Upper lobe of left lung (tissue), 4 donors: ENCODE measurements around the gene SLC18A2.

Source experiments
- EP300 ChIP-seq, 4 donors: sonication (generic); formaldehyde crosslinking; IDR thresholded peaks; one replicate each; pipeline ENCODE4 v1.5.1; 2017; ENCODE audit warnings: antibody characterized with exemption in 4 of 4, control low read depth in 2 of 4
- POLR2A ChIP-seq, 4 donors: fragments of 450-650 bp; IDR thresholded peaks; one replicate each; pipeline ENCODE4 v1.5.1; 2016 to 2017; ENCODE audit warnings: antibody characterized with exemption in 4 of 4, mild to moderate bottlenecking in 2 of 4
- POLR2AphosphoS5 ChIP-seq, 2 donors: sonication (generic); formaldehyde crosslinking; IDR thresholded peaks; one replicate each; pipeline ENCODE4 v1.5.1; 2017; ENCODE audit warnings: antibody characterized with exemption in 2 of 2
- TF ChIP-seq, protein P1 (sequence below), 6 experiments: fragments of 450-650 bp in 4 of 6; fragments of 200-600 bp in 2 of 6; sonication (generic) in 2 of 6; IDR thresholded peaks; one replicate each; pipeline ENCODE4 v1.5.1; 2016 to 2019; ENCODE audit warnings: antibody characterized with exemption in 6 of 6

DNA sequence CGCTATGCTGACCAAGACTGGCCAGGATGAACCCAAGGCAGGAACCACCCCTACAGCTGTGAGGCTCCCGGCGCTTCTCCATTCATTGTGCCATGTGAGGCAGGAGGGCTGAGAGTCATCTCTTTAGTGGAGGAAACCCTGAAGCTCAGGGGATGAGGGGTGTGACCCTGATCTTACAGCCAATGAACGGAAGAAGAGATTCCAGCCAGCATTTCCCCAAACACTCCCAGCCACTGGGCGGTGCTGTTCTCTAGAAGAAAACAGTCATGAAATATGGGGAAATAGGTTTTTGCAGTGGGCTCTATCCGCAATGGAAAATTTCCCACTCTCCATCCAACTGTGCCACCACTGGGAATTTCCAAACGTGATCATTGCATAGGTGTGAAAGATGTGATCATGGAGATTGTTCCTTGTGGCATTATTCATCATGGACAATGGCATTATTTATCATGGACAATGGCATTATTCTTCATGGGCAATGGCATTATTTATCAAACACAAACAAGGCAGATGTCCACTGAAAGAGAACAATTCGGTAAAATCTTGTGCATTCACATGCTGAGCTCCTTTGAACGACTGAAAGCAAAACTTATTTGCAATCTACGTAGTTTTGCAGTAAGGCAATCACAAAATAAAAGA is 14.0 kb upstream of the SLC18A2 start:
- TF ChIP-seq EP300 (IDR thresholded peaks at IDR 0.05) (no peak), POLR2A (IDR thresholded peaks at IDR 0.05) (no peak), POLR2AphosphoS5 (IDR thresholded peaks at IDR 0.05) (no peak)
- TF ChIP-seq, protein P1, sequence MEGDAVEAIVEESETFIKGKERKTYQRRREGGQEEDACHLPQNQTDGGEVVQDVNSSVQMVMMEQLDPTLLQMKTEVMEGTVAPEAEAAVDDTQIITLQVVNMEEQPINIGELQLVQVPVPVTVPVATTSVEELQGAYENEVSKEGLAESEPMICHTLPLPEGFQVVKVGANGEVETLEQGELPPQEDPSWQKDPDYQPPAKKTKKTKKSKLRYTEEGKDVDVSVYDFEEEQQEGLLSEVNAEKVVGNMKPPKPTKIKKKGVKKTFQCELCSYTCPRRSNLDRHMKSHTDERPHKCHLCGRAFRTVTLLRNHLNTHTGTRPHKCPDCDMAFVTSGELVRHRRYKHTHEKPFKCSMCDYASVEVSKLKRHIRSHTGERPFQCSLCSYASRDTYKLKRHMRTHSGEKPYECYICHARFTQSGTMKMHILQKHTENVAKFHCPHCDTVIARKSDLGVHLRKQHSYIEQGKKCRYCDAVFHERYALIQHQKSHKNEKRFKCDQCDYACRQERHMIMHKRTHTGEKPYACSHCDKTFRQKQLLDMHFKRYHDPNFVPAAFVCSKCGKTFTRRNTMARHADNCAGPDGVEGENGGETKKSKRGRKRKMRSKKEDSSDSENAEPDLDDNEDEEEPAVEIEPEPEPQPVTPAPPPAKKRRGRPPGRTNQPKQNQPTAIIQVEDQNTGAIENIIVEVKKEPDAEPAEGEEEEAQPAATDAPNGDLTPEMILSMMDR (IDR thresholded peaks at IDR 0.05): peak in 2 of 6 experiments; percentile 15 to 20
